Activated gamma-delta T cell (primary cell): ENCODE results near the gene SORCS3.

Experiments used
- DNase-seq: peaks from one replicate; lab custom pipeline; 2025; lab: John Stamatoyannopoulos, UW

The SORCS3 gene

DNA sequence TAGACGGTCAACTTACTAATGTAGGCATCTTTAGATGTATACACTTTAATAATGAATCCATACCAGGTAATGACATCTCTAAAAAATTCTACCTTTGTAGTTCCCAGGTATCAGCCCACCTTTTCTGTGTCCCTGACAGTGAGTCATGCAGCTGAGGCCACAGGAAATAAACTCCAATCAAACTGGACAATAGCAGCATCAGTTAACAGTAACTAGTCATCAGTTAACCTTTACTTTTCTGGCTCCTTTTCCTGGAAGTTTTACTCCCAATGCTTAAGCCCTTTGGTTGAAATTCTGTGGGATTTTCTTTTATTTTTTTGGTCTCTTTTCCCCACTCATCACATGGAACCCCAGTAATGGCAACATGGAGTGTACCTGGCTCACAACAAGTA is 617.6 kb downstream of the SORCS3 start:
- no peak for DNase-seq

DNA sequence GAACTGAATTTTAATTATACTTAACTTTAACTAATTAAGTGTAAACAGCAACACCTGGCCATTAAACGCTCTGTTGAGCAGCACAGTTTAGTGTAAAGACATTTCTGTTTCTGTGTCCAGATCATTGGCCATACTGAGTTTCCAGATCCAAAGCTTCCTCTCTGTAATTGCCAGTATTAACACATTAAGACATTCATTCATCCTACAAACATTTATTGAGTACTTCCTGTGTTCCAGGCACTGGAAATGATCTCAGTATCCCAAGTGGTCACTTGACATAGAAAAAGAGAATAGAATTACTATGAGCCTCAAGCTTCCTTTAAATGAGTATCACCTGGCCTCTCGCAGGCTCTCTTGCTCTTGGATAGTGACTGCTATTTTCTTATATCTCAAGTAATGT is 618.1 kb downstream of the SORCS3 start:
- DNase-seq: no peak

- no peak for DNase-seq
These were observed 621.6 kb downstream of the SORCS3 start for GRCh38 chr10:105262666-105263065.

DNA sequence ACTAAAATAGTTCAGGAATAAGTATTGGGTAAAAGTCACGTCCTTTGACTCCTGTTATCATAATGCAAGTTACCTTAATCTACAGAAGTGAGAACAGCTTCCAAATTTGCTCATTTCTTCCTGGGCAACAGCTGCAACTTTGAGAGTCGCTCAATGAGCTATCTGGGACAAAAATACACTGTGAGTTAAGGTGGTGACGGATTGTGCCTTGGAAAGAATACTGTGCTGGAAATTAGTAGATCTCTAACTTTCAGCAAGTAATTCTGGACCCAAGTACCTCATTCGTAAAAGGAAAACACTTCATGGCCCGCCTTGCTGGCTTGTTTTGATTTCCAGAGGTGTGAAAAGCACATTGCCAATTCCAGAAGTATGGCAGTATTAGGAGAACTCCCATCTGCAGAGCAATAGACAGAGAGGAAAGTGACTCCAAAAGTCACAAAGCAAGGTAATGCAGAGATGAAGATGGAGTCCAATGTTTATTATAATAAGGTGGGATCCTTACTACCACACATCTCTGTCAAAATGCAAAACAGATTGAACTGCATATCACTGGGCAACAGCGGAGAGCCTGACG is 626.0 kb downstream of the SORCS3 start:
- DNase-seq: no peak

GRCh38 chr10:105268961-105269360 is 627.9 kb downstream of the SORCS3 start:
- no peak for DNase-seq

- no peak for DNase-seq
These were observed 628.6 kb downstream of the SORCS3 start for GRCh38 chr10:105269689-105270088.

GRCh38 chr10:105274556-105275070 is 633.5 kb downstream of the SORCS3 start:
- DNase-seq: no peak

DNA sequence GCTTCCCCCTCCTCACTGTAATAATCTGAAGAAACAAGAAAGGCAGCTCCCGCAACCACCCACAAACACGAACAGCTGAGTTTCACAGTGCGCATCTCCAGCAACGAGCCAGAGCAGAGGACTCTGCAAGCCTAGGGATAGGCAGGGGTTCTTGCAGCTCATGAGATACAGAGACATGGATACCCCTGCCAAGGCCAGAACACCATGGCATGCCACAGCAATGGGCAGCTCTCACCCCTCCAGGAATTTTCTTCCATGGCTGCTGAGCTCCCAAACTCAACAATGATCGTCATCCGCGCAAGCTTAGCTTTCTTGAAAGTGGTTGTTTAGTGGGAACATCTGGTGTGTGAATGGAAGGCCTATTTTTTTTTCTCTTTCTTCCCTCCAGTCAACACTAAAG is 637.3 kb downstream of the SORCS3 start:
- DNase-seq: no peak

DNA sequence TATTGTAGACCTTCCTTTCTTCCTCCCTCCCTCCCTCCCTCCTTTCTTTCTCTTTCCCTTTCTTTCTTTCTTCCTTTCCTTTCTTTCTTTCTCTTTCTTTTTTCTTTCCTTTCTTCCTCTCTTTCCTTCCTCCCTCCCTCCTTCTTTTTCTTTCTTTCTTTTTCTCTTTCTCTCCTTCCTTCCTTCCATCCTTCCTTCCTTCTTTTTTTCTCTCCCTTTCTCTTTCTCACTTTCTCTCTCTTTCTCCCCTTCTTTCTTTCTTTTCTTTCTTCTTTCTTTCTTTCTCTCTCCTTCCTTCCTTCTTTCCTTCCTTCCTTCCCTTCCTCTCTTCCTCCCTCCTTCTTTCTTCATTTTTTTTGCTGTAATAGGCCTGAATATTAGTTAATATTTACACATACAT is 638.0 kb downstream of the SORCS3 start:
- DNase-seq: no peak

- no peak for DNase-seq
These were observed 639.8 kb downstream of the SORCS3 start for GRCh38 chr10:105280895-105281294.

DNA sequence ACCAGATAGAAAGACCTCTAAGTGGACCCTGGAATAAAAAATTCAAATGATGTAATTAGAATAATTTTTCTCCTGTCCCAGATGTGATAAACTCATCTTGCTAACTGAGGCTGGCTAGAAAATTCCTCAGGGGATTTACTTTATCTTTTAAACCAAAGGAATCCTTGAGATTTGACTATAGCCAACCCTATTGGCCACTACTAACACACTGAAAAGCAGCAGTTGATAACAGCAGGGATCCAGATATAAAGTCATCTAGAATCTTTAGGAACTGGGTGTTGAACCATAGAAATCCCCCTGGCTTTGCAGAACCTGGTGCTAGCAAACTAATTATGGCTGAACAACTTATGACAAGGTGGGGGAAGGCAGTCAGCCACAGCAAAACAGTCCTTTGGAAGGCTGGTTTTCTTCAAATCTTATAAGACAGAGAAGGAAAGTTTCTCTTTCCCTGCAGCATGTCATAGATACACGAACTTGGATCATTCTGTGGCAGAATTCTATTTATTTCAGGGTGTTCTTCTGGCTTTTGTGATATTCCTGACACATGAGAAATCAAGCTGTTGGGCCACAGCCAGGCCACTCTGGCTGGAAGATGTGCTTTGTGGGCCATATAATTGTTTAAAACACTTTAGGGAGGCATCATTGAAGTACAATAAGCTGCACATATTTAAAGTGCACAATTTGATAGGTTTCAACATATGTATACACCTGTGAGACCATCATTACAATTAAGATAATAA is 643.6 kb downstream of the SORCS3 start:
- no peak for DNase-seq

DNA sequence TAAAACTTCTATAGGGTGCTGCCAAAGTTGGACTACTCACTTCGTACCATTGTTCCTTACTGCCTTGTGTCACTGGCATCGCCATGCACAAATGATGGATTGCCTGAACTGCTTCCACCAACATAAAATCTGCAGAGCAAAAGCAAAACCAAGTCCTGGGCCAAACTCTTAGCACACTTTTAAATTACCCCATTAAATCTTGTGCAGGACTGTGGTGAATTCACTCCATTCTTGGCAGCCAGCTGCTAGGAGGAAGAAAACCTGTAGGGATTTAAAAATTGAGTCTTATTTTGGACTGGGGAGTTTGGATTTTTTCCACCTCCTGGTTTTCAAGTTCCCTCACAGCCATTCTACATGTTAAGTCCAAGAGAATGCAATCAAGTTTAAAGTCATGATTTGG is 646.9 kb downstream of the SORCS3 start:
- no peak for DNase-seq

DNA sequence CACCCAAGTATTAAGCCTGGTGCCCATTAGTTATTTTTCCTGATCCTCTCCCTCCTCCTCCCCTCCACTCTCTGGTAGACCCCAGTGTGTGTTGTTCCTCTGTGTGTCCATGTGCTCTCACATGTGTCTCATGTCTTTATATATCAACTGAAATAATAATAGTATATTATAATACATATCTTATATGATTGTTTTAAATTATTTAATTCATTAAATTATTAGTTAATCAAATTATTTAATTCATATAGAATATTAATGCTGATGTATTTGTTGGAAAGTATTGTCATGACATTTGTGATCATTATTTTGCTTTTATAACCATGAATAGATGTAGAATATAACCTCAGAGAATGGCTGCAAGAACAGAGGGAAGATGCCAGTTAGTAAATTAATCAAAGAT is 647.5 kb downstream of the SORCS3 start:
- no peak for DNase-seq

GRCh38 chr10:105291571-105291970 is 650.5 kb downstream of the SORCS3 start:
- no peak for DNase-seq

DNA sequence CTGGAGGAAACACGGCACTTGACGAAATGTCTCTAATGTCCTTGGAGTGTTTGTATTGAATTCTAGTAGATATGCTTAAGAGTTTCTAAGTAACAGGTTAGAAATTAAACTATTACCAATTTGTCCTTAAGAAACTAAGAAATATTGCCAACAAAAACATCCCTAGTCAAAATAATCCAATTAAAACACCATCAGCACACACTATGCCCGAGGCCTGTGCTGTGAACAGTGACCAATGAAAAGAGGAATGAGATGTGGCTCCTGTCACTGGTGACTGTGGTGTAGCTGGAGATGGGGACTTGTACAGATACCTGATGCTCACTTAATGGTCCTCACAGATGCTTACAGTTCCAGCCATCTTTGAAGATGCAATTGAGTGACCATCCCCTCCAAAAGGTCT is 651.1 kb downstream of the SORCS3 start:
- DNase-seq: no peak
